Neural progenitor cell (in vitro differentiated cells): Measurements from ENCODE around the gene CDC42SE2. TPM values are rescaled to one million over a fixed set of nuclear protein-coding genes. Genes with fewer than 3 reads are reported as not detected.
A peak's percentile ranks its signal among the peaks of the same experiment; 100 is the strongest.

Experiments used
- DNase-seq: peaks from one replicate; pipeline ENCODE4 v3.0.0-alpha.2; 2016; ENCODE audit warnings: low spot score
- H2AFZ ChIP-seq: fragments of 200-600 bp; sonication (generic); replicated peaks from 2 replicates; pipeline ENCODE4 v1.6.1; 2016; ENCODE audit warnings: antibody characterized with exemption
- H3F3A ChIP-seq: fragments of 200-600 bp; sonication (generic); 2 replicates; pipeline ENCODE4 v1.6.1; 2016; ENCODE audit warnings: antibody characterized with exemption, low read depth
- H3K27ac ChIP-seq: fragments of 200-600 bp; sonication (generic); 2 replicates; pipeline ENCODE4 v1.5.1; 2016; ENCODE audit warnings: mild to moderate bottlenecking
- H3K27me3 ChIP-seq: fragments of 200-600 bp; sonication (generic); 2 replicates; pipeline ENCODE4 v1.6.1; 2016; ENCODE audit warnings: mild to moderate bottlenecking, moderate library complexity
- H3K36me3 ChIP-seq: fragments of 200-600 bp; sonication (generic); 2 replicates; pipeline ENCODE4 v1.5.1; 2016
- H3K4me1 ChIP-seq: fragments of 200-600 bp; sonication (generic); 2 replicates; pipeline ENCODE4 v1.6.1; 2016; ENCODE audit warnings: mixed run types
- H3K4me2 ChIP-seq: fragments of 200-600 bp; sonication (generic); 2 replicates; pipeline ENCODE4 v1.6.1; 2016
- H3K4me3 ChIP-seq: fragments of 200-600 bp; sonication (generic); 2 replicates; pipeline ENCODE4 v1.5.1; 2016
- H3K79me2 ChIP-seq: fragments of 200-600 bp; sonication (generic); 2 replicates; pipeline ENCODE4 v1.6.1; 2016; ENCODE audit warnings: low read depth
- H3K9ac ChIP-seq: fragments of 200-600 bp; sonication (generic); 2 replicates; pipeline ENCODE4 v1.6.1; 2016
- H3K9me3 ChIP-seq: fragments of 200-600 bp; sonication (generic); 2 replicates; pipeline ENCODE4 v1.5.1; 2016; ENCODE audit warnings: low read depth
- H4K20me1 ChIP-seq: fragments of 200-600 bp; sonication (generic); 2 replicates; pipeline ENCODE4 v1.6.1; 2016; ENCODE audit warnings: low read depth
- H3K27ac Mint-ChIP-seq: 3 replicates; pipeline ENCODE4 v1.8.0; 2021; ENCODE audit warnings: mixed read lengths
- H3K27me3 Mint-ChIP-seq: 2 replicates; pipeline ENCODE4 v1.8.0; 2022; ENCODE audit warnings: low read depth, mild to moderate bottlenecking, inconsistent platforms, moderate library complexity, mixed read lengths; ENCODE audit not compliant: insufficient read depth
- H3K36me3 Mint-ChIP-seq: 3 replicates; pipeline ENCODE4 v1.8.0; 2021; ENCODE audit warnings: mixed read lengths
- H3K4me1 Mint-ChIP-seq: 3 replicates; pipeline ENCODE4 v1.8.0; 2021; ENCODE audit warnings: mixed read lengths
- H3K4me3 Mint-ChIP-seq: 3 replicates; pipeline ENCODE4 v1.8.0; 2021; ENCODE audit warnings: mild to moderate bottlenecking, moderate library complexity, mixed read lengths
- H3K9me3 Mint-ChIP-seq: 3 replicates; pipeline ENCODE4 v1.8.0; 2020; ENCODE audit warnings: mixed read lengths
- EZH2 ChIP-seq: fragments of 200-600 bp; sonication (generic); IDR thresholded peaks from 2 replicates; pipeline ENCODE4 v1.6.1; 2017; ENCODE audit warnings: antibody characterized with exemption, mild to moderate bottlenecking, moderate library complexity
- EZH2phosphoT487 ChIP-seq: fragments of 200-600 bp; sonication (generic); IDR thresholded peaks from 2 replicates; pipeline ENCODE4 v1.6.1; 2017; ENCODE audit warnings: antibody characterized with exemption
- total RNA-seq: library from RNA; depleted of rRNA; stranded (reverse); fragments of >200 nt; gene quantifications from 2 replicates; pipeline ENCODE4 v1.2.3, GENCODE V29; 2015; ENCODE audit warnings: low replicate concordance
- TF ChIP-seq, protein P1 (sequence below): fragments of 200-600 bp; sonication (generic); IDR thresholded peaks from 2 replicates; pipeline ENCODE4 v1.5.1; 2017; ENCODE audit warnings: antibody characterized with exemption, mild to moderate bottlenecking

CDC42SE2 gene
- total RNA-seq, 1 donor from 2014 or later, result 79.9 TPM

GRCh38 chr5:131274326-131275063 lies 10.6 kb downstream of the CDC42SE2 start:
- H3K4me3 ChIP-seq, result no peak overlapping the region
- peaks cover 5% of the 10 kb centered on the region for H3K27me3 Mint-ChIP-seq
- no peaks in the 10 kb centered on the region for H3K36me3 ChIP-seq
- H3K4me2 ChIP-seq, result no peak overlapping the region
- no peaks in the 10 kb centered on the region for H3K27me3 ChIP-seq
- peaks cover 12% of the 10 kb centered on the region for H3K4me1 Mint-ChIP-seq
- H3K27ac Mint-ChIP-seq, result peak overlapping the region; percentile 4
- H3K9ac ChIP-seq, result no peak overlapping the region
- H3F3A ChIP-seq, result peaks cover 11% of the 10 kb centered on the region
- peaks cover 20% of the 10 kb centered on the region for H3K9me3 Mint-ChIP-seq
- peaks cover 24% of the 10 kb centered on the region for H3K36me3 Mint-ChIP-seq
- no peaks in the 10 kb centered on the region for H3K9me3 ChIP-seq
- peaks cover 17% of the 10 kb centered on the region for H4K20me1 ChIP-seq
- H3K4me1 ChIP-seq, result no peaks in the 10 kb centered on the region
- DNase-seq, result no peak
- TF ChIP-seq EZH2 (no peak), EZH2phosphoT487 (no peak)
- TF ChIP-seq, protein P1, sequence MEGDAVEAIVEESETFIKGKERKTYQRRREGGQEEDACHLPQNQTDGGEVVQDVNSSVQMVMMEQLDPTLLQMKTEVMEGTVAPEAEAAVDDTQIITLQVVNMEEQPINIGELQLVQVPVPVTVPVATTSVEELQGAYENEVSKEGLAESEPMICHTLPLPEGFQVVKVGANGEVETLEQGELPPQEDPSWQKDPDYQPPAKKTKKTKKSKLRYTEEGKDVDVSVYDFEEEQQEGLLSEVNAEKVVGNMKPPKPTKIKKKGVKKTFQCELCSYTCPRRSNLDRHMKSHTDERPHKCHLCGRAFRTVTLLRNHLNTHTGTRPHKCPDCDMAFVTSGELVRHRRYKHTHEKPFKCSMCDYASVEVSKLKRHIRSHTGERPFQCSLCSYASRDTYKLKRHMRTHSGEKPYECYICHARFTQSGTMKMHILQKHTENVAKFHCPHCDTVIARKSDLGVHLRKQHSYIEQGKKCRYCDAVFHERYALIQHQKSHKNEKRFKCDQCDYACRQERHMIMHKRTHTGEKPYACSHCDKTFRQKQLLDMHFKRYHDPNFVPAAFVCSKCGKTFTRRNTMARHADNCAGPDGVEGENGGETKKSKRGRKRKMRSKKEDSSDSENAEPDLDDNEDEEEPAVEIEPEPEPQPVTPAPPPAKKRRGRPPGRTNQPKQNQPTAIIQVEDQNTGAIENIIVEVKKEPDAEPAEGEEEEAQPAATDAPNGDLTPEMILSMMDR, result no peak
- no peak overlapping the region for H3K27ac ChIP-seq
- H3K4me3 Mint-ChIP-seq, result no peak overlapping the region
- peaks cover 90% of the 10 kb centered on the region for H3K79me2 ChIP-seq
- no peak overlapping the region for H2AFZ ChIP-seq

- Histone ChIP-seq H4K20me1 (peaks cover 17% of the 10 kb centered on the region), H3K9me3 (no peaks in the 10 kb centered on the region), H3K4me1 (peaks cover 6% of the 10 kb centered on the region), H3K27me3 (no peaks in the 10 kb centered on the region), H3K4me2 (no peak overlapping the region), H2AFZ (no peak overlapping the region), H3K79me2 (peaks cover 90% of the 10 kb centered on the region), H3K36me3 (no peaks in the 10 kb centered on the region), H3K4me3 (no peak overlapping the region), H3F3A (peaks cover 11% of the 10 kb centered on the region), H3K27ac (no peak overlapping the region), H3K9ac (no peak overlapping the region)
- DNase-seq, result no peak
- peaks cover 22% of the 10 kb centered on the region for H3K36me3 Mint-ChIP-seq
- no peak for TF ChIP-seq EZH2phosphoT487
- TF ChIP-seq, protein P1, result no peak
- no peak for TF ChIP-seq EZH2
- H3K4me3 Mint-ChIP-seq, result no peak overlapping the region
- H3K27me3 Mint-ChIP-seq, result peaks cover 4% of the 10 kb centered on the region
- peaks cover 16% of the 10 kb centered on the region for H3K4me1 Mint-ChIP-seq
- H3K27ac Mint-ChIP-seq, result no peak overlapping the region
- peaks cover 15% of the 10 kb centered on the region for H3K9me3 Mint-ChIP-seq
These were observed 12.2 kb downstream of the CDC42SE2 start for GRCh38 chr5:131276072-131276471.

DNA sequence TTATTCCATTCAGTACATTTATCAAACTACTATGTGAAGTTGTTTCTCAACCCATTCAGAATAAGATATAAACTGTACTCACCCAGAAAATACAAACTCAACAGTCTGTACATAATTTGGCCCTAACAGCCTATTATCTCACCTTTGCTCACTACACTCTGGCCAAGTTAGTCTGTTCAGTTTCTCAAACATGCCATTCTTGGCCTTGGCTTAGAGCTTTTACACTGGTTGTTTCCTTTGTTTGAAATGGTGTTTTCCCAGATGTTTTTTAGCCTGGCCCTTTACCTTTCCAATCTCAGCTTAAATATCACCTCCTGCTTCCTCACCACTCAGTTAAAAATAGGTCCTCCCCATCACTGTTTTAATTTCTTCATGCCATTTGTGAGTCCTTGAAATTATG lies 13.6 kb downstream of the CDC42SE2 start:
- H3K27ac ChIP-seq, result no peak overlapping the region
- Mint-ChIP-seq H3K27me3 (peaks cover 4% of the 10 kb centered on the region), H3K36me3 (peaks cover 16% of the 10 kb centered on the region), H3K27ac (no peak overlapping the region), H3K4me3 (no peak overlapping the region), H3K9me3 (peaks cover 11% of the 10 kb centered on the region), H3K4me1 (peaks cover 25% of the 10 kb centered on the region)
- no peak for DNase-seq
- no peak overlapping the region for H3K9ac ChIP-seq
- H2AFZ ChIP-seq, result no peak overlapping the region
- H3K4me1 ChIP-seq, result peaks cover 10% of the 10 kb centered on the region
- H3K4me3 ChIP-seq, result no peak overlapping the region
- H3K79me2 ChIP-seq, result peaks cover 90% of the 10 kb centered on the region
- H3K27me3 ChIP-seq, result no peaks in the 10 kb centered on the region
- H3F3A ChIP-seq, result peaks cover 11% of the 10 kb centered on the region
- no peaks in the 10 kb centered on the region for H3K9me3 ChIP-seq
- no peak overlapping the region for H3K4me2 ChIP-seq
- peaks cover 17% of the 10 kb centered on the region for H4K20me1 ChIP-seq
- no peaks in the 10 kb centered on the region for H3K36me3 ChIP-seq
- TF ChIP-seq EZH2phosphoT487 (no peak), EZH2 (no peak)
- TF ChIP-seq, protein P1, result no peak
